Mesodermal cell (in vitro differentiated cells): ENCODE measurements around the gene PARP8.

Experiments
- H3K27ac ChIP-seq: 2 replicates; pipeline ENCODE4 v1.7.0; 2013; ENCODE audit warnings: mild to moderate bottlenecking, low read depth, low read length, moderate library complexity; ENCODE audit not compliant: severe bottlenecking
- H3K36me3 ChIP-seq: 2 replicates; pipeline ENCODE4 v1.7.1; 2013; ENCODE audit warnings: mild to moderate bottlenecking, low read length, moderate library complexity; ENCODE audit not compliant: control insufficient read depth, insufficient read depth
- H3K4me1 ChIP-seq: one replicate; pipeline ENCODE4 v1.7.1; 2013; ENCODE audit warnings: mild to moderate bottlenecking, low read length; ENCODE audit not compliant: insufficient read depth, control insufficient read depth, poor library complexity, severe bottlenecking
- H3K4me3 ChIP-seq: 2 replicates; pipeline ENCODE4 v1.7.0; 2013; ENCODE audit warnings: low read length, control low read depth, mild to moderate bottlenecking; ENCODE audit not compliant: insufficient read depth, poor library complexity, severe bottlenecking; ENCODE audit errors: extremely low read depth
- H3K9me3 ChIP-seq: 2 replicates; pipeline ENCODE4 v1.7.1; 2013; ENCODE audit warnings: mild to moderate bottlenecking, low read length, moderate library complexity; ENCODE audit not compliant: control insufficient read depth
- WGBS, 2 experiments: methylation state at CpG; one replicate each; pipeline ENCODE4 v1.1.5; 2013; ENCODE audit warnings: missing lambda C conversion rate in 2 of 2; ENCODE audit not compliant: insufficient coverage in 2 of 2; 5-methylcytosine and 5-hydroxymethylcytosine counted together

PARP8 gene

GRCh38 chr5:50709471-50709870, 43.0 kb downstream of the PARP8 start:
- Histone ChIP-seq H3K9me3 (no peaks in the 10 kb centered on the region), H3K27ac (no peak overlapping the region), H3K4me1 (no peaks in the 10 kb centered on the region), H3K4me3 (no peak overlapping the region), H3K36me3 (no peaks in the 10 kb centered on the region)
- 100% methylated on average over 1 of the region's 1 CpG; no CpG with 5 or more reads in 1 of the 2 experiments for WGBS, 2 experiments

GRCh38 chr5:50710838-50711237, 44.4 kb downstream of the PARP8 start:
- Histone ChIP-seq H3K4me3 (no peak overlapping the region), H3K9me3 (no peaks in the 10 kb centered on the region), H3K27ac (no peak overlapping the region), H3K36me3 (no peaks in the 10 kb centered on the region), H3K4me1 (no peaks in the 10 kb centered on the region)
- WGBS, 2 experiments, result no CpG with 5 or more reads among the region's 2 CpGs

- no peak overlapping the region for H3K4me3 ChIP-seq
- no peaks in the 10 kb centered on the region for H3K4me1 ChIP-seq
- WGBS, 2 experiments, result 60 to 67% methylated on average over 1 of the region's 2 CpGs
- H3K27ac ChIP-seq, result no peak overlapping the region
- no peaks in the 10 kb centered on the region for H3K9me3 ChIP-seq
- H3K36me3 ChIP-seq, result no peaks in the 10 kb centered on the region
Measured at GRCh38 chr5:50711280-50711679, 44.8 kb downstream of the PARP8 start.

GRCh38 chr5:50712479-50712878, 46.0 kb downstream of the PARP8 start:
- H3K9me3 ChIP-seq, result no peaks in the 10 kb centered on the region
- H3K27ac ChIP-seq, result no peak overlapping the region
- H3K36me3 ChIP-seq, result no peaks in the 10 kb centered on the region
- H3K4me1 ChIP-seq, result no peaks in the 10 kb centered on the region
- no peak overlapping the region for H3K4me3 ChIP-seq
- 62 to 90% methylated on average over 1 of the region's 1 CpG for WGBS, 2 experiments

GRCh38 chr5:50715001-50715400, 48.6 kb downstream of the PARP8 start:
- Histone ChIP-seq H3K9me3 (no peaks in the 10 kb centered on the region), H3K27ac (no peak overlapping the region), H3K36me3 (no peaks in the 10 kb centered on the region), H3K4me1 (no peaks in the 10 kb centered on the region), H3K4me3 (no peak overlapping the region)
- 90 to 93% methylated on average over 2 of the region's 5 CpGs for WGBS, 2 experiments

GRCh38 chr5:50716134-50716533, 49.7 kb downstream of the PARP8 start:
- 85 to 100% methylated on average over 2 of the region's 2 CpGs for whole genome bisulfite sequencing, 2 experiments
- H3K4me1 ChIP-seq, result no peaks in the 10 kb centered on the region

GRCh38 chr5:50717651-50718050, 51.2 kb downstream of the PARP8 start:
- no peak overlapping the region for H3K27ac ChIP-seq
- no peak overlapping the region for H3K4me3 ChIP-seq
- WGBS, 2 experiments, result 81% methylated on average over 2 of the region's 2 CpGs; no CpG with 5 or more reads in 1 of the 2 experiments
- no peaks in the 10 kb centered on the region for H3K36me3 ChIP-seq
- H3K4me1 ChIP-seq, result no peaks in the 10 kb centered on the region
- no peaks in the 10 kb centered on the region for H3K9me3 ChIP-seq

More at GRCh38 chr5:50716134-50716533, 49.7 kb downstream of the PARP8 start:
- H3K36me3 ChIP-seq, result no peaks in the 10 kb centered on the region
- H3K9me3 ChIP-seq, result no peaks in the 10 kb centered on the region
- no peak overlapping the region for H3K27ac ChIP-seq
- no peak overlapping the region for H3K4me3 ChIP-seq

GRCh38 chr5:50720061-50720710, 53.7 kb downstream of the PARP8 start:
- H3K9me3 ChIP-seq, result no peaks in the 10 kb centered on the region
- H3K4me3 ChIP-seq, result no peak overlapping the region
- H3K36me3 ChIP-seq, result no peaks in the 10 kb centered on the region
- no peak overlapping the region for H3K27ac ChIP-seq
- 50% methylated on average over 1 of the region's 4 CpGs; no CpG with 5 or more reads in 1 of the 2 experiments for WGBS, 2 experiments
- no peaks in the 10 kb centered on the region for H3K4me1 ChIP-seq

GRCh38 chr5:50722223-50722622, 55.8 kb downstream of the PARP8 start:
- WGBS, 2 experiments, result no CpG with 5 or more reads among the region's 4 CpGs
- Histone ChIP-seq H3K36me3 (no peaks in the 10 kb centered on the region), H3K4me1 (peaks cover 8% of the 10 kb centered on the region), H3K9me3 (no peaks in the 10 kb centered on the region), H3K4me3 (no peak overlapping the region), H3K27ac (no peak overlapping the region)

GRCh38 chr5:50724262-50724661, 57.8 kb downstream of the PARP8 start:
- Histone ChIP-seq H3K27ac (no peak overlapping the region), H3K4me3 (no peak overlapping the region), H3K4me1 (peaks cover 8% of the 10 kb centered on the region)

GRCh38 chr5:50725800-50726474, 59.5 kb downstream of the PARP8 start:
- no peaks in the 10 kb centered on the region for H3K9me3 ChIP-seq
- WGBS, 2 experiments, result 90% methylated on average over 2 of the region's 7 CpGs; no CpG with 5 or more reads in 1 of the 2 experiments

More at GRCh38 chr5:50724262-50724661, 57.8 kb downstream of the PARP8 start:
- H3K36me3 ChIP-seq, result no peaks in the 10 kb centered on the region
- no peaks in the 10 kb centered on the region for H3K9me3 ChIP-seq

More at GRCh38 chr5:50725800-50726474, 59.5 kb downstream of the PARP8 start:
- Histone ChIP-seq H3K4me1 (peaks cover 8% of the 10 kb centered on the region), H3K27ac (no peak overlapping the region), H3K36me3 (no peaks in the 10 kb centered on the region), H3K4me3 (no peak overlapping the region)
